ENCODE results near the gene ACMSD.
"Not testable (repeated sequence)": the region's sequence is repeated elsewhere in the genome, so short reads cannot be mapped to it uniquely, and the experiment has no call there.

Gene ACMSD

DNA sequence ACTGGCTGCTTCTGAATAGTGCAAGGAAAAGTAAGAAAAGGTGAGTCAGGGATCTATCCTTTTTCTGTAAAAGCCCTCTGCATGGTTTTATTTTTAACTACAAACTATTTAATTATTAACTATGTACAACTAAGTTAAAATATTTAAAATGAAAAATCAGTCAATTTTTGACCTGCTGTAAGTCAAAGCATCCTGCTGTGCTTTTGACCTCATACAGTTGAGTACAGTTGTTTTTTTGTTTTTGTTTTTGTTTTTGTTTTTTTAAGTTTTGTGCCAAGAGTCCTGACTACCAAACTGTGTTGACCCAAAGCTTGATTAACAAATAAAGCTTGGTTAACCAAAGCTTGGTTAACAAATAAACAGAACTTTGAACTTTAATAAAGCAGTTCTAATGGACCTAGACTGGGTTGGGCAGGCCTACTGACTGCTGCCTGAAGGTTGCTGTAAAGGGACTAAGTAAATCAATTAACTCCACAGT is at the start of gene ACMSD:
Gene ACMSD, plus strand, starts transcription at position 474 of the 478 bp plus-strand sequence. CDS start 67 bp downstream, outside the sequence.
- DNase-seq (ENCODE audit: low spot score) = no peak

DNA sequence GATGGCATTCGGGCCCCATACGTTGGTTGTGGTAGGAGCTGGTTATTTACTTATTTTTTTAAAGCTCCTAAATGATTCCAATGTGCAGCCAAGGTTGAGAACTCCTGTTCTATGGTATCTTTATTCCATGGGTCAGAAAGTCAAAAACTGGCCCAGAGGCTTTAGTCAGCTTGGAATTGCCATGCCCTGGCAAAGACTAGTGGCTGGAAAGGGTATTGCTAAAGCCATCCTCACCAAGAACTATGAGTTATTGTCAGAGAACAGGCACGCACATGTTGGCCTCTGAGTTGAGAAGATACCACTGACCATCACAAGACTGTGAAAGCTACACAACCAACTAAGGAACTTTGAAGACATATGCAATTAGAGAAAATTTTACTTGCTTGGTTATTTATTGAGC is 47.9 kb upstream of the ACMSD start:
- no peak for DNase-seq (ENCODE audit: low spot score)

DNA sequence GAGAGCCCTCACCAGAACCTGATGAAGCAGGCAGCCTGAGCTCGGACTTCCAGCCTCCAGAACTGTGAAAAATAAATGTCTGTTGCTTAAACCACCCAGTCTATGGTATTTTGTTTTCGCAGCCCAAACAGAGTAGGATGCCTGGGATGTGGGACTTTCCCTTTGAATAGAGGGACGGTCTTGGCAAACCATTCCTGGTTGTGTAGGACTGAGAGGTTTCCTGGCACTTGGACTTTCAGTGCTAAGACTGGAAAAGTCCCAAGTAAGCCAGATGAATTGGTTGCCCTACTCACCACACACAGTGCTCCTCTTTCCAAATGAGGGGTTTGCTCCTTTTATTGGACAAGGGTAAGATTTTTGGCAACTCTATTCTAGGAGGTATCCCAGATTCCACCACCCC is 46.8 kb upstream of the ACMSD start:
- no peak for DNase-seq (ENCODE audit: low spot score)

DNA sequence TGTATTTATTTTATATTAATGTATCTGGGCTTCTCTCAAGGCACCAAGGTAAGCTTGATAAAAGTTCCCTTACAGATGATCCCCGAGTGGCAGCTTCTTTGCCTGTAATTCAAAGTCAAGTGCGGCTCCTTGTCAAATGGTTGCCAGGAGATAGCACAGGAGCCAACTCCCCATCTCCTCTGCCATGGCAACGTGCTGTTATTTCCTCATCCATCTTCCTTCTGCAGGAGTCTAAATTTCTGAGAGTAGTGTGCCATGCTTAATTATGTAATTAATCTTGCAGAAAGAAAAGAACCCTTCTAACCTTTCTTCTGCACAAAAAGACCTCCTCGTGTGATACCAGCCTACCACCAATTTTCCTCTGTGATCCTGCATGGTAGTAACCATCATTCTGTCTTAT is 46.2 kb upstream of the ACMSD start:
- DNase-seq (ENCODE audit: low spot score) = no peak

- DNase-seq (ENCODE audit: low spot score) = no peak
Measured at GRCh38 chr2:134795765-134796164, 42.7 kb upstream of the ACMSD start.

DNA sequence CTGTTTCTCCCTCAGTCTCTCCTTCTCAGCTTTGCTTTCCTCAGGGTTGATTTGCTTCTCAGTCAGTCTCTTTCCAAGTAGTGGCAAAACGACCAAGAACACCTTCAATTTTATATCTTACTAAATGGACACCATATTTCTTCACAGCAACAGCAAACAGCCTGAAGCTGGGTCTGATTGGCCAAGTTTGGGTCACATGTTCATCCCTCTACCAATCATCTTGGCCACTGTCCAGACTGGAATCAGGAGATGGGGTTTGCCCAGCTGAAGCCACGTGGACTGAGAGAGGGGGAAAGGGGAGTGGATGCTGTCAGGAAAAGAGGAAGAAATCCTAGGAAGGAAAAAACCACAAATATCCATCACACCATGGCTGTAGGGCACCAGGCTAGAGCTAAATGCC is 42.0 kb upstream of the ACMSD start:
- DNase-seq (ENCODE audit: low spot score) = no peak

- DNase-seq (ENCODE audit: low spot score) = no peak
Measured at GRCh38 chr2:134799936-134800335, 38.5 kb upstream of the ACMSD start.

- DNase-seq (ENCODE audit: low spot score) = no peak
Measured at GRCh38 chr2:134800341-134800740, 38.1 kb upstream of the ACMSD start.

- not testable (repeated sequence) for DNase-seq (ENCODE audit: low spot score)
Measured at GRCh38 chr2:134803609-134804405, 34.6 kb upstream of the ACMSD start.

DNA sequence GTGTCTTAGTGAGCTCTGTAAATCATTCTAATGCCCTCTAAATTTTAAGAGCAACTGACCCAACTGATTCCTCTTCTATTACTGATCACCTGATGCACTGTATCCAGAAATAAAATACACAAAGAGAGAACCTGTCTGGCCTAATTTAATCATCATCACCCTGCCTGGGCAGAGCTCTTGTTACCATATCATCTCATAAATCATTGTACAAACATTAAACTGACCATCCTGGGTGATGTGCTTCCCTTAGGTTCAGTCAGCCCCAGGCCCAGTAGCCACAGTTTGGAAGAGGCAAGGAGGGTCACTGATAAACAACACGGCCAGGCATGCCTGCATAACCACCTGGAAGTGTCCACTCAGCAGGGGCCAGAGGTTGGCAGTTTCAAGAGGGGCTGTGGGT is 22.7 kb upstream of the ACMSD start:
- no peak for DNase-seq (ENCODE audit: low spot score)

GRCh38 chr2:134818321-134818720 is 20.1 kb upstream of the ACMSD start:
- no peak for DNase-seq (ENCODE audit: low spot score)

DNA sequence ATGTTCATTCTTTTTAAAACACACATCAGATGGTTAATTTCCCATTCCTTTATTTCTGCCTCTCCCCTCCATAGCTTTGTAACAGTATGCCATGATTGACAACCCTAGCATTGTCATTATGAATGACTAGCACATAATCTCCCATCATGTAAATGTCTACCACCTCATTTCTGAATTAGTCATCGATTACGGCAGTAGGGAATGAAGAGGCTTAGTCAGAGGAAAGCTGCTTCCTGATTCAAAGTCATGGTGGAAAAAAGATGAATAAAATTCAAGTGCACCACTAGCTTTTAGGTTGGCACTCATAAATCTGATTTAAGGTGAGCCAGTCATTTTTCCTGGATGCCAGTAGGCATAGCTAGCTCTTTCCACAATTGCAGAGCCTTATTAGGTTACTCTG is 19.1 kb upstream of the ACMSD start:
- no peak for DNase-seq (ENCODE audit: low spot score)

- no peak for DNase-seq (ENCODE audit: low spot score)
Measured at GRCh38 chr2:134823431-134823830, 15.0 kb upstream of the ACMSD start.

DNA sequence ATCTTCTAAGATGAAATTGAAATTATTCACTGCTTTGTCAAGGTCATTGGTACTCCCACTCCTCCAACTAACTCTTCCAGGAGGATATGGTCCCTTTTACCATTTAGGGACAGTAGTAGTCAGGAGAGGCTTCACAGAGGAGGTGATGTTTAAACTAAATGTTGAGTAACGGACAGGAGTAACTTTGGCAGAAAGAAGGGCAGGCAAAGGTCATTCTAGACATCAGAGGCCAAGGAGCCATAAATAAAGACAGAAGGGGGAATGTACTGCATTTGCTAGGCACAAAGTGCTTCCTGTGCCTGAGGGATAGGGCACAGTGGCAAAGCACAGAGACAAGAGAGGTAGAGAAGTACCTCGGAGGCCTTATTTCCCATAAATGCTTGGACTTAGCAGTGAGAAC is 14.6 kb upstream of the ACMSD start:
- no peak for DNase-seq (ENCODE audit: low spot score)

GRCh38 chr2:134825716-134826115 is 12.7 kb upstream of the ACMSD start:
- not testable (repeated sequence) for DNase-seq (ENCODE audit: low spot score)

DNA sequence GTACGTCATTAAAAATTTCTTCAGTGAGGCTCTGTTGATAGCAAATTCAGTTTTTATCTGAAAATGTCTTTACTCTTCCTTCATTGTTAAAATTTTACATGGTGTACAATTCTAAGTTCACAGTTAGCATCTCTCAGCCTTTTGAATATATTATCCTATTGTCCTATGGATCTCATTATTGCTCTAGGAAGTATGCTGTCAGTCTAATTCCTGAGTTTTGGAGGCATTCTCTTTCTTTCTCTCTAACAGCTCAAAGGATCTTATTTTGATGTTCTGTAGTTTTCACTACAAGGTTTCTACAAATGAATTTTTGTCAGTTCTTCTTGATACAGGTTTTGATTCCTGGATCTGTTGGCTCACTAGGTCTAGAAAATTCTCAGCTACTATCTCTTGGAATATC is 2.9 kb upstream of the ACMSD start:
- no peak for DNase-seq (ENCODE audit: low spot score)

- DNase-seq (ENCODE audit: low spot score) = no peak
Measured at GRCh38 chr2:134836986-134837385, 1.4 kb upstream of the ACMSD start.

DNA sequence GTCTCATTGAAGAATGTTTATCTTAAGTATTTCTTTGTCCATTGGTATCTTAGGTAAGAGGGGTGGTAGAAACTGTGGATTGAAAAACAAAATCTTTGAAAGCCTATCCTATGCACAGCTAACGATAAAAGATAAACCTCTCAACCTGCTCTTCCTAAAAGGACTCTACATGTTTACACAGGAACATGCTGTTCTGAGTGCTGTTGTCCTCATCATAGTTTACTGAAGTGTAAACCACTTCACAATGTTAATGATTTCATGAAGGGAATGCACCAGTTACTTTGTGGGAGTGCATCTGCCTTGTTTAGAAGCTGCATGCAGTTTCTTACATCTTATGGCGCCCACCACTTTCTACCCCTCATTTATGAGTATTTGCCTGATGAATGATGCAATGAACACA is 1.2 kb downstream of the ACMSD start:
- DNase-seq (ENCODE audit: low spot score) = no peak

- no peak for DNase-seq (ENCODE audit: low spot score)
Measured at GRCh38 chr2:134842930-134843490, 4.6 kb downstream of the ACMSD start.

DNA sequence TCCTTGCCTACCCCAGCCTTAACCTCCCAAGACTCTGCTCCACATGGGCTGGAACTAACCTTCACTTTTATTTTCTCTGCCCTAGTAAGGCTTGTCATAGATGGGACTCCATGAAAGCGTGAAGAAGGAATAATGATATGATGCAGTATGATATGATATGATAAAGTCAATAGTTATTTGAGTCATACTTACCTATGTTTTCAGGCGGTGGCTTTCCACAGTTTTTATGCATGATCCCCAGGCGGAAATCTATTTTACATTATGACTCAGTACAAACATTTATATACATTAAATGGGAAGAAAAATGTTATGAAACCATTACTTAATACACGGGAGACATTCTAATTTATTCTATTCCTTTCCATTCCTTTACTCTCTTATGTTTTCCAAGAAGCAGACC is 5.6 kb downstream of the ACMSD start:
- no peak for DNase-seq (ENCODE audit: low spot score)

- no peak for DNase-seq (ENCODE audit: low spot score)
Measured at GRCh38 chr2:134845028-134845427, 6.6 kb downstream of the ACMSD start.

- DNase-seq (ENCODE audit: low spot score) = no peak
Measured at GRCh38 chr2:134845719-134846118, 7.3 kb downstream of the ACMSD start.

DNA sequence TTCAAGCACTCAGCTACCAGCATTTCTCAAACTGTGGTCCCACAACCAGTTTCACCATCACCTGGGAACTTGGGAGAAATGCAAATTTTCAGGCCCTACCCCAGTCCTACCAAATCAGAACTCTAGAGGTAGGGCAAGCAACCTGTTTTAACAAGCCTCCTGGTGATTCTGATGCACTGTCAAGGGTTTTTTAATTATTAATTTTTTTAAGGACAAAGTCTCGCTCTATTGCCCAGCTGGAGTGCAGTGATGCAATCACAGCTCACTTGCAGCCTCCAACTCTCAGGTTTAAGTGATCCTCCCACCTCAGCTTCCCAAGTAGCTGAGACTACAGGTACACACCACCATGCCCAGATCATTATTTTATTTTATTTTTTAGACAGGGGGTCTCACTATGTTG is 7.8 kb downstream of the ACMSD start:
- no peak for DNase-seq (ENCODE audit: low spot score)

DNA sequence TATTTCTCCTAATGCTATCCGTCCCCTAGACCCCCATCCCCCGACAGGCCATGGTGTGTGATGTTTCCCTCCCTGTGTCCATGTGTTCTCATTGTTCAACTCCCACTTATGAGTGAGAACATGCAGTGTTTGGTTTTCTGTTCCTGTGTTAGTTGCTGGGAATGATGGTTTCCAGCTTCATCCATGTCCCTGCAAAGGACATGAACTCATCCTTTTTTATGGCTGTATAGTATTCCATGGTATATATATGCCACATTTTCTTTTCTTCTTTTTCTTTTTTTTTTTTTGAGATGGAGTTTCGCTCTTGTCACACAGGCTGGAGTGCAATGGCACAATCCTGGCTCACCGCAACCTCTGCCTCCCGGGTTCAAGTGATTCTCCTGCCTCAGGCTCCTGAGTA is 9.2 kb downstream of the ACMSD start:
- not testable (repeated sequence) for DNase-seq (ENCODE audit: low spot score)

Measured in left forelimb (tissue), 1 donor.